IMR-90 (cell line): ENCODE data around the gene GPR161.

Experiments
- POLR2A ChIP-seq: IDR thresholded peaks from 2 replicates; pipeline ENCODE4 v1.6.1; 2012; ENCODE audit warnings: mild to moderate bottlenecking, low read depth, low read length
- TF ChIP-seq, protein P1 (sequence below): conservative IDR thresholded peaks from 2 replicates; pipeline ENCODE4 v1.5.1; 2012; ENCODE audit warnings: mild to moderate bottlenecking, low read depth, low read length, improper control_type of control experiment
- TF ChIP-seq, protein P2 (sequence below): fragments of 150-350 bp; IDR thresholded peaks from 2 replicates; pipeline ENCODE4 v1.6.1; 2016; ENCODE audit warnings: low read depth, mild to moderate bottlenecking, low read length, moderate library complexity, borderline replicate concordance
- TF ChIP-seq, protein P3 (sequence below): fragments of 150-350 bp; IDR thresholded peaks from 2 replicates; pipeline ENCODE4 v1.6.1; 2017; ENCODE audit warnings: mild to moderate bottlenecking, antibody characterized with exemption, low read length, low read depth

DNA sequence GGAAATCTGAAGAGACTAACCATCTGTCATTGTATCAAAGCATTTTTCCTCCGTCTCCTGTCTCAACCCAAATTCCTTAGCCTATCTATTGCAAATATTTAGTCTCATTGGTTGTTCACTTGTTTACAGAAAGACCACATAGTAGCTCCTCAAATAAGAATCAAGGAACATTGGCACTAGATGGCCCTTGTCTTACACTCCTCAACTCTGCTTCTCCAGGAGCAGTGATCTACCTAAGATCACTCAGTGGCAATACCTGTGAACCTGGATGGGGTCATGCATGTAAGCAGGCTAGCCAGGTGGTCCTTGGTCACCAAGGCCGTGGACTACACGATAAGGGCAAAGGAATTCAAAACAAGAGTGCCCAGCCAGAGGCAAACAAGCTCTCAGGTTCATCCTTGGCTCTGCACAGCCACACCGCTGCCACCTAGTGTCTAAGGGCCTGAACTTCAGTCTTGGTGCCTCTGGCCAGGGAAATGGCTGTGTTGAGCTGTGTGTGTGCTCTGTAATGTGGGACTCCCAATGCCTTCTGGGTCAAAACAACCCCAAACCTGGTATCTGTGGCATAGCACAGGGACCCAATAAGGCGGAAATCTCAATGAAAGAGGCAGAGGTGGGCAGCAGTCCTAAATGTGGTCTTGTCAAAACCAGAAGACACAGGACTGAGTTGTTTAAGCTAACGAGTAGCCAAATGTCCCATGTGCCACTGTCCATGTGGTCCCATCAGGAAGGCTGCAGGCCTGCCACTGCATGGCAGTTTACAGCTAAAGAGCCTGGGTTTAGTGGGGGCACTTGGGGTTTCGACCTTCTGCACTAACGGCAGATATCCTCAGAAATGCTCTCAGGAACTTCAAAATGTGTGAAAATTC is 54.5 kb downstream of the GPR161 start:
- TF ChIP-seq, protein P1, sequence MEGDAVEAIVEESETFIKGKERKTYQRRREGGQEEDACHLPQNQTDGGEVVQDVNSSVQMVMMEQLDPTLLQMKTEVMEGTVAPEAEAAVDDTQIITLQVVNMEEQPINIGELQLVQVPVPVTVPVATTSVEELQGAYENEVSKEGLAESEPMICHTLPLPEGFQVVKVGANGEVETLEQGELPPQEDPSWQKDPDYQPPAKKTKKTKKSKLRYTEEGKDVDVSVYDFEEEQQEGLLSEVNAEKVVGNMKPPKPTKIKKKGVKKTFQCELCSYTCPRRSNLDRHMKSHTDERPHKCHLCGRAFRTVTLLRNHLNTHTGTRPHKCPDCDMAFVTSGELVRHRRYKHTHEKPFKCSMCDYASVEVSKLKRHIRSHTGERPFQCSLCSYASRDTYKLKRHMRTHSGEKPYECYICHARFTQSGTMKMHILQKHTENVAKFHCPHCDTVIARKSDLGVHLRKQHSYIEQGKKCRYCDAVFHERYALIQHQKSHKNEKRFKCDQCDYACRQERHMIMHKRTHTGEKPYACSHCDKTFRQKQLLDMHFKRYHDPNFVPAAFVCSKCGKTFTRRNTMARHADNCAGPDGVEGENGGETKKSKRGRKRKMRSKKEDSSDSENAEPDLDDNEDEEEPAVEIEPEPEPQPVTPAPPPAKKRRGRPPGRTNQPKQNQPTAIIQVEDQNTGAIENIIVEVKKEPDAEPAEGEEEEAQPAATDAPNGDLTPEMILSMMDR: peak; percentile 83
- TF ChIP-seq POLR2A: no peak
- TF ChIP-seq, protein P2, sequence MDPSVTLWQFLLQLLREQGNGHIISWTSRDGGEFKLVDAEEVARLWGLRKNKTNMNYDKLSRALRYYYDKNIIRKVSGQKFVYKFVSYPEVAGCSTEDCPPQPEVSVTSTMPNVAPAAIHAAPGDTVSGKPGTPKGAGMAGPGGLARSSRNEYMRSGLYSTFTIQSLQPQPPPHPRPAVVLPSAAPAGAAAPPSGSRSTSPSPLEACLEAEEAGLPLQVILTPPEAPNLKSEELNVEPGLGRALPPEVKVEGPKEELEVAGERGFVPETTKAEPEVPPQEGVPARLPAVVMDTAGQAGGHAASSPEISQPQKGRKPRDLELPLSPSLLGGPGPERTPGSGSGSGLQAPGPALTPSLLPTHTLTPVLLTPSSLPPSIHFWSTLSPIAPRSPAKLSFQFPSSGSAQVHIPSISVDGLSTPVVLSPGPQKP: no peak
- TF ChIP-seq, protein P3, sequence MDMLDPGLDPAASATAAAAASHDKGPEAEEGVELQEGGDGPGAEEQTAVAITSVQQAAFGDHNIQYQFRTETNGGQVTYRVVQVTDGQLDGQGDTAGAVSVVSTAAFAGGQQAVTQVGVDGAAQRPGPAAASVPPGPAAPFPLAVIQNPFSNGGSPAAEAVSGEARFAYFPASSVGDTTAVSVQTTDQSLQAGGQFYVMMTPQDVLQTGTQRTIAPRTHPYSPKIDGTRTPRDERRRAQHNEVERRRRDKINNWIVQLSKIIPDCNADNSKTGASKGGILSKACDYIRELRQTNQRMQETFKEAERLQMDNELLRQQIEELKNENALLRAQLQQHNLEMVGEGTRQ: no peak
